IMR-90 (cell line): ENCODE data around the gene CORO7. TPM values are rescaled to one million over a fixed set of nuclear protein-coding genes. Genes with fewer than 3 reads are reported as not detected.

Experiments used
- ATAC-seq: fragments of 200-7000 bp; cut with Tn5 transposase; 2 replicates; pipeline ENCODE4 v1.9.1; 2020; ENCODE audit warnings: low read depth, mild to moderate bottlenecking, moderate library complexity
- BruUV-seq: library from RNA; stranded (reverse); fragments of 400-500 nt; replicated peaks from 2 replicates; lab custom pipeline; 2021; lab: Mats Ljungman, UMichigan
- CTCF ChIA-PET: fragments of 300-600 bp; formaldehyde crosslinking; extraction: SDS; loops from one replicate; lab custom pipeline; 2021; ENCODE audit warnings: antibody characterized with exemption; lab: Yijun Ruan, JAX
- POLR2A ChIA-PET: fragments of 300-600 bp; sonication (Branson Sonifier 250); formaldehyde crosslinking; loops from one replicate; lab custom pipeline; 2022; ENCODE audit warnings: antibody characterized with exemption; ENCODE audit not compliant: unreplicated experiment; lab: Charles Lee
- DNase-seq: peaks from one replicate; pipeline ENCODE4 v3.0.0; 2013
- H2AFZ ChIP-seq: replicated peaks from 2 replicates; pipeline ENCODE3; 2013; ENCODE audit warnings: low read length, mild to moderate bottlenecking; ENCODE audit not compliant: poor library complexity
- H2AK5ac ChIP-seq: 2 replicates; pipeline ENCODE4 v1.6.1; 2013; ENCODE audit warnings: low read depth, low read length, inconsistent platforms
- H2AK9ac ChIP-seq: replicated peaks from 2 replicates; pipeline ENCODE3; 2013; ENCODE audit warnings: mild to moderate bottlenecking, low read depth, low read length, moderate library complexity; ENCODE audit not compliant: poor library complexity
- H2BK120ac ChIP-seq: 2 replicates; pipeline ENCODE4 v1.6.1; 2013; ENCODE audit warnings: low read depth, low read length, inconsistent platforms
- H2BK15ac ChIP-seq: 3 replicates; pipeline ENCODE4 v1.6.1; 2013; ENCODE audit warnings: low read depth, low read length, inconsistent platforms
- H2BK20ac ChIP-seq: 2 replicates; pipeline ENCODE4 v1.6.1; 2013; ENCODE audit warnings: low read depth, mild to moderate bottlenecking, inconsistent platforms, low read length, moderate library complexity
- H2BK5ac ChIP-seq: 2 replicates; pipeline ENCODE4 v1.6.1; 2013; ENCODE audit warnings: mild to moderate bottlenecking, low read depth, low read length, inconsistent platforms; ENCODE audit not compliant: poor library complexity, severe bottlenecking
- H3K14ac ChIP-seq: replicated peaks from 2 replicates; pipeline ENCODE4 v1.6.1; 2013; ENCODE audit warnings: low read depth, low read length, inconsistent platforms
- H3K18ac ChIP-seq: 2 replicates; pipeline ENCODE4 v1.6.1; 2013; ENCODE audit warnings: low read depth, low read length, control low read depth
- H3K23ac ChIP-seq: 2 replicates; pipeline ENCODE4 v1.6.1; 2013; ENCODE audit warnings: low read depth, low read length, inconsistent platforms
- H3K27ac ChIP-seq: 2 replicates; pipeline ENCODE4 v1.5.1; 2013; ENCODE audit warnings: mild to moderate bottlenecking, control low read depth, low read length; ENCODE audit not compliant: insufficient read depth
- H3K27me3 ChIP-seq: 2 replicates; pipeline ENCODE4 v1.6.1; 2013; ENCODE audit warnings: low read length; ENCODE audit not compliant: control insufficient read depth, insufficient read depth
- H3K36me3 ChIP-seq: 2 replicates; pipeline ENCODE4 v1.6.1; 2013; ENCODE audit warnings: low read length, mixed read lengths; ENCODE audit not compliant: control insufficient read depth, insufficient read depth
- H3K4ac ChIP-seq: 2 replicates; pipeline ENCODE4 v1.6.1; 2013; ENCODE audit warnings: low read depth, low read length, inconsistent platforms
- H3K4me1 ChIP-seq: 2 replicates; pipeline ENCODE4 v1.6.1; 2013; ENCODE audit warnings: low read length, mixed read lengths; ENCODE audit not compliant: control insufficient read depth, insufficient read depth
- H3K4me2 ChIP-seq: 2 replicates; pipeline ENCODE4 v1.6.1; 2013; ENCODE audit warnings: low read depth, mild to moderate bottlenecking, control low read depth, low read length, moderate library complexity
- H3K4me3 ChIP-seq: 2 replicates; pipeline ENCODE4 v1.5.1; 2013; ENCODE audit warnings: low read depth, mild to moderate bottlenecking, control low read depth, low read length, moderate library complexity; ENCODE audit not compliant: insufficient read depth
- H3K56ac ChIP-seq: 2 replicates; pipeline ENCODE4 v1.6.1; 2013; ENCODE audit warnings: low read length, inconsistent platforms; ENCODE audit not compliant: insufficient read depth; ENCODE audit errors: extremely low read depth
- H3K79me1 ChIP-seq, 2 experiments: 2 replicates each; pipeline ENCODE4 v1.6.1; 2013; ENCODE audit warnings: low read length in 2 of 2, inconsistent platforms in 1 of 2, low read depth in 1 of 2
- H3K9ac ChIP-seq: 2 replicates; pipeline ENCODE4 v1.6.1; 2013; ENCODE audit warnings: low read depth, low read length, control low read depth
- H3K9me1 ChIP-seq: 2 replicates; pipeline ENCODE4 v1.6.1; 2013; ENCODE audit warnings: low read length, inconsistent platforms; ENCODE audit not compliant: insufficient read depth
- H3K9me3 ChIP-seq: 2 replicates; pipeline ENCODE4 v1.6.1; 2013; ENCODE audit warnings: low read length; ENCODE audit not compliant: control insufficient read depth, insufficient read depth
- H4K20me1 ChIP-seq: 2 replicates; pipeline ENCODE4 v1.6.1; 2013; ENCODE audit warnings: low read length, inconsistent platforms; ENCODE audit not compliant: insufficient read depth
- H4K5ac ChIP-seq: 2 replicates; pipeline ENCODE4 v1.6.1; 2013; ENCODE audit warnings: mild to moderate bottlenecking, low read depth, low read length, control low read depth
- H4K8ac ChIP-seq, 2 experiments: 2 replicates each; pipeline ENCODE4 v1.6.1; 2013; ENCODE audit warnings: low read depth in 2 of 2, low read length in 2 of 2, control low read depth in 1 of 2, inconsistent platforms in 1 of 2
- H4K91ac ChIP-seq: 2 replicates; pipeline ENCODE4 v1.6.1; 2013; ENCODE audit warnings: low read depth, low read length, inconsistent platforms; ENCODE audit not compliant: insufficient read depth
- BHLHE40 ChIP-seq: fragments of 150-350 bp; IDR thresholded peaks from 2 replicates; pipeline ENCODE4 v1.6.1; 2016; ENCODE audit warnings: mild to moderate bottlenecking, low read depth, low read length
- MAFK ChIP-seq: IDR thresholded peaks from 2 replicates; pipeline ENCODE4 v1.6.1; 2012; ENCODE audit warnings: low read depth, low read length, improper control_type of control experiment
- MXI1 ChIP-seq: IDR thresholded peaks from 2 replicates; pipeline ENCODE4 v1.6.1; 2012; ENCODE audit warnings: low read depth, mild to moderate bottlenecking, low read length, moderate library complexity, borderline replicate concordance
- NFE2L2 ChIP-seq: fragments of 150-350 bp; IDR thresholded peaks from 2 replicates; pipeline ENCODE4 v1.6.1; 2016; ENCODE audit warnings: low read depth, mild to moderate bottlenecking, low read length
- POLR2A ChIP-seq: IDR thresholded peaks from 2 replicates; pipeline ENCODE4 v1.6.1; 2012; ENCODE audit warnings: mild to moderate bottlenecking, low read depth, low read length
- RAD21 ChIP-seq: IDR thresholded peaks from 2 replicates; pipeline ENCODE4 v1.6.1; 2012; ENCODE audit warnings: low read length, improper control_type of control experiment
- RCOR1 ChIP-seq: IDR thresholded peaks from 2 replicates; pipeline ENCODE4 v1.6.1; 2012; ENCODE audit warnings: mild to moderate bottlenecking, low read length, improper control_type of control experiment; ENCODE audit not compliant: insufficient replicate concordance
- RFX5 ChIP-seq: IDR thresholded peaks from 2 replicates; pipeline ENCODE4 v1.8.0; 2012; ENCODE audit warnings: low read depth, mild to moderate bottlenecking, low read length, moderate library complexity
- SMC3 ChIP-seq: fragments of 150-350 bp; IDR thresholded peaks from 2 replicates; pipeline ENCODE4 v1.6.1; 2016; ENCODE audit warnings: low read depth, mild to moderate bottlenecking, antibody characterized with exemption, low read length, moderate library complexity
- WGBS, 2 experiments: methylation state at CpG; one replicate each; pipeline versions ENCODE4 v1.1.5 to v1.1.7; 2013; ENCODE audit warnings: missing lambda C conversion rate in 2 of 2; ENCODE audit not compliant: insufficient read length in 1 of 2; ENCODE audit errors: extremely low coverage in 2 of 2; 5-methylcytosine and 5-hydroxymethylcytosine counted together
- dilution Hi-C: fragments of 300-500 bp; cut with HindIII; formaldehyde crosslinking; loops from one replicate; pipeline ENCODE4 v1.14.3; 2018; ENCODE audit warnings: low sequenced_read_pairs; ENCODE audit not compliant: unreplicated experiment
- in situ Hi-C: fragments of 300-500 bp; cut with MboI; formaldehyde crosslinking; loops from 3 replicates; pipeline ENCODE4 v1.14.3; 2019; ENCODE audit warnings: low sequenced_read_pairs, inconsistent platforms, mixed read lengths
- intact Hi-C: fragments of 100-400 bp; cut with micrococcal nuclease; formaldehyde crosslinking; loops from 2 replicates; pipeline ENCODE4 v1.10.0; 2022
- polyA plus RNA-seq, 3 experiments: library from polyadenylated mRNA; depleted of rRNA; stranded (reverse); fragments of >200 nt; gene quantifications; 2 replicates each; pipeline ENCODE4 v1.2.3, GENCODE V29; 2012; ENCODE audit warnings: low replicate concordance in 1 of 3
- total RNA-seq: library from RNA; depleted of rRNA; stranded (reverse); fragments of >200 nt; gene quantifications from 2 replicates; pipeline ENCODE4 v1.2.3, GENCODE V29; 2012
- TF ChIP-seq, protein P1 (sequence below): fragments of 150-350 bp; IDR thresholded peaks from 2 replicates; pipeline ENCODE4 v1.6.1; 2017; ENCODE audit warnings: mild to moderate bottlenecking, antibody characterized with exemption, low read length, low read depth
- TF ChIP-seq, protein P2 (sequence below): conservative IDR thresholded peaks from 2 replicates; pipeline ENCODE4 v1.5.1; 2012; ENCODE audit warnings: mild to moderate bottlenecking, low read depth, low read length, improper control_type of control experiment
- TF ChIP-seq, protein P3 (sequence below): fragments of 150-350 bp; IDR thresholded peaks from 2 replicates; pipeline ENCODE4 v1.6.1; 2016; ENCODE audit warnings: low read depth, mild to moderate bottlenecking, low read length, moderate library complexity, borderline replicate concordance

The CORO7 gene
- total and polyA plus RNA-seq, 2 of the 4 experiments (the other 2 are of a cell fraction): 6.3 to 26.7 TPM

DNA sequence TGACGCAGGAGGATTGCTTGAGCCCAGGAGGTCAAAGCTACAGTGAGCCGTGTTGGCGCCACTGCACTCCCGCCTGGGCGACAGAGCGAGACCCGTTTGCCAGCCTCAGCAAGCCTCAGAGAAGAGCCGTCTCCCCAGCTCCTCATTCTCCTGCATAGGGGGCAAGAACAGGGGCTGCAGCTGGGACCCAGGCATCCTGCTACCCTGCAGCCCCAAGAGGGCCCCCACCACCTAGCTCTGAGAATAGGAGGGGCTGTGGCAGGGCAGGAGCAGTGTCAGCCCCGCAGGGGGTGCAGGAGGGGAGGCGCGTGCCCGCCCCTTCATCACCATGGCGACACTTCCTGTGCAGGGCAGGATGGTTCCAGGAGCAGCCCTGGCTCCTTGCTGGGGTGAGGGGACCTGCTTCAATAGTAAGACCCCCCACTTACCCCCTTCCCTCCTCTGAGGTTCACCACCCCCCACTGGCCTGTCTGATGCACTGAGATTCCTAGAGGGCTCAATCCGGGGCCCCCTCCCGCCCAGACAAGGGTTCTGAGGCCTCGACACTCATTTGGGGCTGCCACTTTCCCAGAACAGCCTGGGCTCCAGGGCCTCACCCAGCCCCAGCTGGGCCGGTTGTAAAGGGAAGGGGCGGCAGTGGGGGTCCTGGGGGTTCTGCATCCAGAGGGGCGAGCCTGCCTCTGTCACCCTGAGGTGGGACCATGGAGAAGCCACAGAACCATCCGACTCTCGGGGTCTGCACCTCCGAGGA is 24.6 kb downstream of the CORO7 start:
- Histone ChIP-seq H4K5ac (peak overlapping the region; percentile 48), H2BK5ac (peak overlapping the region; percentile 59), H2BK15ac (no peak overlapping the region; the same call in 2 of the 3 replicates), H2BK120ac (peak overlapping the region; percentile 66), H2AFZ (peak overlapping the region; percentile 77), H3K9me3 (no peaks in the 10 kb centered on the region), H3K4me2 (no peak overlapping the region), H4K8ac (peak overlapping the region; percentile 29 to 79), H3K4me3 (no peak overlapping the region), H2AK9ac (peak overlapping the region; percentile 68), H3K36me3 (peaks cover 7% of the 10 kb centered on the region), H2AK5ac (peak overlapping the region; percentile 88), H3K79me1 (peaks cover 0 to 44% of the 10 kb centered on the region in 2 experiments; a peak in 2 of 4 replicates), H3K18ac (peak overlapping the region; percentile 39; the same call in 1 of the 2 replicates), H3K56ac (no peak overlapping the region), H3K14ac (peak overlapping the region; percentile 83), H3K9ac (no peak overlapping the region; the same call in 1 of the 2 replicates), H2BK20ac (0 out of 2 replicates have a peak overlapping the region, but pooled peaks have one; percentile 80), H4K91ac (peak overlapping the region; percentile 88), H3K27ac (peak overlapping the region; percentile 57), H3K4ac (peak overlapping the region; percentile 93), H3K23ac (peak overlapping the region; percentile 83; the same call in 1 of the 2 replicates), H3K27me3 (no peaks in the 10 kb centered on the region), H4K20me1 (0 out of 2 replicates have a peak, but pooled peaks cover 5% of the 10 kb centered on the region), H3K4me1 (peaks cover 41% of the 10 kb centered on the region), H3K9me1 (peaks cover 20% of the 10 kb centered on the region)
- BruUV-seq: no TSS peak
- dilution Hi-C loops (no loop called here), in situ Hi-C loops (no loop called here), intact Hi-C loops (no loop called here)
- DNase-seq (no peak), ATAC-seq (no peak)
- no peak for TF ChIP-seq NFE2L2
- TF ChIP-seq MXI1: no peak
- no peak for TF ChIP-seq RAD21
- TF ChIP-seq, protein P1, sequence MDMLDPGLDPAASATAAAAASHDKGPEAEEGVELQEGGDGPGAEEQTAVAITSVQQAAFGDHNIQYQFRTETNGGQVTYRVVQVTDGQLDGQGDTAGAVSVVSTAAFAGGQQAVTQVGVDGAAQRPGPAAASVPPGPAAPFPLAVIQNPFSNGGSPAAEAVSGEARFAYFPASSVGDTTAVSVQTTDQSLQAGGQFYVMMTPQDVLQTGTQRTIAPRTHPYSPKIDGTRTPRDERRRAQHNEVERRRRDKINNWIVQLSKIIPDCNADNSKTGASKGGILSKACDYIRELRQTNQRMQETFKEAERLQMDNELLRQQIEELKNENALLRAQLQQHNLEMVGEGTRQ: no peak
- TF ChIP-seq RCOR1: no peak
- TF ChIP-seq BHLHE40: no peak
- no peak for TF ChIP-seq MAFK
- TF ChIP-seq, protein P2, sequence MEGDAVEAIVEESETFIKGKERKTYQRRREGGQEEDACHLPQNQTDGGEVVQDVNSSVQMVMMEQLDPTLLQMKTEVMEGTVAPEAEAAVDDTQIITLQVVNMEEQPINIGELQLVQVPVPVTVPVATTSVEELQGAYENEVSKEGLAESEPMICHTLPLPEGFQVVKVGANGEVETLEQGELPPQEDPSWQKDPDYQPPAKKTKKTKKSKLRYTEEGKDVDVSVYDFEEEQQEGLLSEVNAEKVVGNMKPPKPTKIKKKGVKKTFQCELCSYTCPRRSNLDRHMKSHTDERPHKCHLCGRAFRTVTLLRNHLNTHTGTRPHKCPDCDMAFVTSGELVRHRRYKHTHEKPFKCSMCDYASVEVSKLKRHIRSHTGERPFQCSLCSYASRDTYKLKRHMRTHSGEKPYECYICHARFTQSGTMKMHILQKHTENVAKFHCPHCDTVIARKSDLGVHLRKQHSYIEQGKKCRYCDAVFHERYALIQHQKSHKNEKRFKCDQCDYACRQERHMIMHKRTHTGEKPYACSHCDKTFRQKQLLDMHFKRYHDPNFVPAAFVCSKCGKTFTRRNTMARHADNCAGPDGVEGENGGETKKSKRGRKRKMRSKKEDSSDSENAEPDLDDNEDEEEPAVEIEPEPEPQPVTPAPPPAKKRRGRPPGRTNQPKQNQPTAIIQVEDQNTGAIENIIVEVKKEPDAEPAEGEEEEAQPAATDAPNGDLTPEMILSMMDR: no peak
- no peak for TF ChIP-seq POLR2A
- TF ChIP-seq SMC3: no peak
- no peak for TF ChIP-seq RFX5
- TF ChIP-seq, protein P3, sequence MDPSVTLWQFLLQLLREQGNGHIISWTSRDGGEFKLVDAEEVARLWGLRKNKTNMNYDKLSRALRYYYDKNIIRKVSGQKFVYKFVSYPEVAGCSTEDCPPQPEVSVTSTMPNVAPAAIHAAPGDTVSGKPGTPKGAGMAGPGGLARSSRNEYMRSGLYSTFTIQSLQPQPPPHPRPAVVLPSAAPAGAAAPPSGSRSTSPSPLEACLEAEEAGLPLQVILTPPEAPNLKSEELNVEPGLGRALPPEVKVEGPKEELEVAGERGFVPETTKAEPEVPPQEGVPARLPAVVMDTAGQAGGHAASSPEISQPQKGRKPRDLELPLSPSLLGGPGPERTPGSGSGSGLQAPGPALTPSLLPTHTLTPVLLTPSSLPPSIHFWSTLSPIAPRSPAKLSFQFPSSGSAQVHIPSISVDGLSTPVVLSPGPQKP: no peak
- POLR2A ChIA-PET: no interaction called here
- CTCF ChIA-PET: interaction anchor here (1.8 kb wide), 1 partner anchor 11 kb away, joined by 13 read pairs; no protein-coding TSS in a partner anchor
- WGBS, 2 experiments: 75% methylated on average over 5 of the region's 22 CpGs; no CpG with 5 or more reads in 1 of the 2 experiments
